HG03520 (cell line): ENCODE measurements around the gene KCNC1.

Experiments used
- ATAC-seq: cut with Tn5 transposase; IDR thresholded peaks from one replicate; pipeline ENCODE4 v1.9.1; 2021; ENCODE audit warnings: mild to moderate bottlenecking, moderate library complexity; ENCODE audit not compliant: unreplicated experiment

The KCNC1 gene

DNA sequence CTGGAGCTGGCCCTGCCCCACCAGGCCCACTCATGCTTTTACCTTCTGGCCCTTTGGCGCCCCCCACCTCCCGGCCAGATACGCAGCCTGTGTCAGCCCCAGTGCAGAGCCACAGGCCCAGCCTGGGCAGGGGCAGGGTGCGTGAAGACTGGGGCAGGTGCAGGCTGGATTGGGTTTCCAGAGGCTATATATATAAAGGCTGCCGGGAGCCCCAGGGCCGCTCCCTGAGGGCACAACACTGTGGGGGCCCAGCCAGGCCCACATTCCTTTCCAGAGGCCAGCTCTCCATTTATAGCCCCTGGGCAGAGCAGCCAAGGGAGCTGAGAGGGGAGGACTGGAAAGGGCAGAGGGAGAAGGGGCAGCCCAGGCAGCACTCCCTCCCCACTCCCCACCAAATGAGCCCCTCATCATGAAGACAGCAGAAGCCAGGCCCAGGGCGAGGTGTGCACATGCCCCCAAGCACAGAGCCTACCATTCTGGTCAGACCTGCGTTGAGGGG is 20.2 kb upstream of the KCNC1 start:
- ATAC-seq, result no peak

DNA sequence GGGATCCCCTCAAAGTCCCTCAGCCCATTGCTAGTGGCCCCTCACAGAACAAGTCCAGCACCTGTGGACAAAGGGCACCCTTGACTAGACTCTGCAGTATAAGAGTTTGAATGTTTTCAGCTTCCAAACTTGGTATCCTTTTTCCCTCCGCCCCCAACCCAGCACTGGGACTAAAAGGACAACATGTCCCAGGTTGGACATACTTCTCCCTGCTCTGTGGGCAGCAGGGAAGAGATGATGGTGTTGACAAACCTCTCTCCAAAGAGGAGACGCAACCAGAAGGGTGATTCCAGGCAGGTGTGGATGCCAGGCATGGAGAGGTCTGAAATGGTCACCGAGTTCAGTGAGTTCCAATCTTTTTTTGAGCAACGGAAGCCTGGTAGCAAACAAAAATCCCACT is 19.7 kb upstream of the KCNC1 start:
- ATAC-seq, result no peak

DNA sequence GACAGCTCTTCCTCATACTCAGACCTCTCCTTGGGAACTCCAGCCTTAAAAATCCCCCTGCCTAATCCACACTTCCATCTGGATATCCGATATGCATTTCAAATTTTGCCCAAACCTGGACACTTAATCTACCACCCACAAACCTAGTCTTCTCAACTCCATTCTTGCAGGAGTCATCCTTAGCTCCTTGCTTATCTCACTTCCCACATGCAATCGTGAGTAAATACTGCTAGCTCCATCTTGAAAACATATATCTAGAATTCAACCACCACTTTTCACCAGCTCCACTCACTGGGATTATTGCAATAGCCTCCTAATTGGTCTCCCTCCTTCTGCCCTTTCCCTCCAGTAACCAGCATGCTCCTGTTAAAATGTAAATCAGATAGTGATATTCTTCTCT is 17.8 kb upstream of the KCNC1 start:
- ATAC-seq, result no peak

DNA sequence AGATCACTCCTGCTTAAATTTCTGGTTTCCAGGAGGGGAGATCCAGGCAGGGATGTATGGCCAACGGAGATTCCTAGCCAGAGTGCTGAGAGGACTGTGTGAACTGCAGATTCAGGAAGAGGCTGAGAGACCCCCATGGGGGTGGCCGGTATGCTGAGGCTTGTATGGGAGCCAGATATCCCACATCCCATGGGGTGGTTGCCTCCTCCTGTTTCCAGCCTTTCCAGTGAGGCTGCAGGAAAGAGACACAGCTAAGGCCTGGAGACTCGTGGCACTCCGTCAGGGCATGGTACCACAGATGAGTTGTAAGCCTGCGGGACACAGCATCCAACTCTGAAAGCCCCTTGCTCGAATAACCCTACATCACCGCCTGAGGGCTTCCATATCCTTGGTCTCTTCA is 16.6 kb upstream of the KCNC1 start:
- no peak for ATAC-seq

DNA sequence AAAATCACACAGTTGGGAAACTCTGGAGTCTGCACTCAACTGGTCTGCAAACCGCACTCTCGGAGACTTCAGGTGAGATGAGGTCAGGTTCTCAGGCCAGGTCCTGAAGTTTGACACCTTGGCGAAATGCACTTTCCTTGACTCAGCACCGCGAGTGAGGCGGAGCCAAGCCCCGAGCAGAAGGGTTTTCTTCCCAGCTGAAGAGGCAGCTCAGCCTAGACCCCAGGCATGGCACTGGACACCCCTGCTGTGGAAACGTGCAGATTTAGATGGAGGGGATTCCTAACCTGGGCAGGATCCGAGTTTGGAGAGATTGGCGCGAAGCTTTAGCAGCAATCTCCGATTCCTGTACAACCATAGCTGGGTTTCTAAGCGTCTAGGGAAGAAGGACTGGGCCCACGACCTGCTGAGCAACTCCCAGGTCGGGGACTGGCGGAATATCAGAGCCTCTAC is 16.0 kb upstream of the KCNC1 start:
- ATAC-seq, result no peak

DNA sequence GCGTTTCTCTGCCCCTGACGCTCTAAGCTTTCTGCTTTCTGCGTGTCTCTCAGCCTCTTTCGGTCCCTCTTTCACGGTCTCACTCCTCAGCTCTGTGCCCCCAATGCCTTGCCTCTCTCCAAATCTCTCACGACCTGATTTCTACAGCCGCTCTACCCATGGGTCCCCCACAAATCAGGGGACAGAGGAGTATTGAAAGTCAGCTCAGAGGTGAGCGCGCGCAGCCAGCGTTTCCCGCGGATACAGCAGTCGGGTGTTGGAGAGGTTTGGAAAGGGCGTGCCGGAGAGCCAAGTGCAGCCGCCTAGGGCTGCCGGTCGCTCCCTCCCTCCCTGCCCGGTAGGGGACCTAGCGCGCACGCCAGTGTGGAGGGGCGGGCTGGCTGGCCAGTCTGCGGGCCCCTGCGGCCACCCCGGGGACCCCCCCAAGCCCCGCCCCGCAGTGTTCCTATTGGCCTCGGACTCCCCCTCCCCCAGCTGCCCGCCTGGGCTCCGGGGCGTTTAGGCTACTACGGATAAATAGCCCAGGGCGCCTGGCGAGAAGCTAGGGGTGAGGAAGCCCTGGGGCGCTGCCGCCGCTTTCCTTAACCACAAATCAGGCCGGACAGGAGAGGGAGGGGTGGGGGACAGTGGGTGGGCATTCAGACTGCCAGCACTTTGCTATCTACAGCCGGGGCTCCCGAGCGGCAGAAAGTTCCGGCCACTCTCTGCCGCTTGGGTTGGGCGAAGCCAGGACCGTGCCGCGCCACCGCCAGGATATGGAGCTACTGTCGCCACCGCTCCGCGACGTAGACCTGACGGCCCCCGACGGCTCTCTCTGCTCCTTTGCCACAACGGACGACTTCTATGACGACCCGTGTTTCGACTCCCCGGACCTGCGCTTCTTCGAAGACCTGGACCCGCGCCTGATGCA is 15.3 kb upstream of the KCNC1 start, which contains the start of gene MYOD1:
MYOD1 (plus strand) TSS at position 544 of the 910 bp plus-strand sequence; CDS start at position 756, 212 bp downstream.
- no peak for ATAC-seq

DNA sequence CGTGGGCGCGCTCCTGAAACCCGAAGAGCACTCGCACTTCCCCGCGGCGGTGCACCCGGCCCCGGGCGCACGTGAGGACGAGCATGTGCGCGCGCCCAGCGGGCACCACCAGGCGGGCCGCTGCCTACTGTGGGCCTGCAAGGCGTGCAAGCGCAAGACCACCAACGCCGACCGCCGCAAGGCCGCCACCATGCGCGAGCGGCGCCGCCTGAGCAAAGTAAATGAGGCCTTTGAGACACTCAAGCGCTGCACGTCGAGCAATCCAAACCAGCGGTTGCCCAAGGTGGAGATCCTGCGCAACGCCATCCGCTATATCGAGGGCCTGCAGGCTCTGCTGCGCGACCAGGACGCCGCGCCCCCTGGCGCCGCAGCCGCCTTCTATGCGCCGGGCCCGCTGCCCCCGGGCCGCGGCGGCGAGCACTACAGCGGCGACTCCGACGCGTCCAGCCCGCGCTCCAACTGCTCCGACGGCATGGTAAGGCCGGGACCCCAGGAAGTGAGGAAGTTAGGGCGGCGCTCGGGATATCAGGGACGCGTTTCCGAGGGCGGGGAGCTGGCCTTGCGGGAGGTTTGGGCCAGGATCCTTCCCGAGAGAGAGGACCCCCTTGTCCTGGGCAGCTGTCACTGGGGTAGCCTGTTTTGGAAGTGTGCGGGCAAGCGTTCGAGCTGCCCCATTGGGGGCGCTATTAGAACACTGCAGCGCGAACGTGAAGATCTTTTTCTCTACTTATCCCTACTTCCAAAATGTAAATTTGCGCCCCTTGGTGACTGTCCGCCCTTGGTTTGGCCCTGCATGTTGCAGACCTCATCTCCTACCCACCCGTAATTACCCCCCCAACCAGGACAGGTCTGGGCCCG is 14.4 kb upstream of the KCNC1 start:
- no peak for ATAC-seq

DNA sequence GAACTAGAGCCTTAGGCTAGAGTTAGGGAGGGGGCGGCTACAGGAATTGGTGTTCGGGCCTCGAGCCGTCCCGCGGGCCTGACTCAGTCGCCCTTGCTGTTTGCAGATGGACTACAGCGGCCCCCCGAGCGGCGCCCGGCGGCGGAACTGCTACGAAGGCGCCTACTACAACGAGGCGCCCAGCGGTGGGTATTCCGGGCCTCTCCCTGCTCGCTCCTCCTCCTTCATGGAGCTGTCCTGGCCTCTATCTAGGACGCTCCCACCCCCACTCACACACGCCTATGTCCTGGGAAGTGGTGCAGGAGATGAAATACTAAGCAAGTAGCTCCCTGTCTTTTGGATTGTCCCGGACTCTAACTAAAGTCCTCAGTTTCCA is 13.8 kb upstream of the KCNC1 start:
- no peak for ATAC-seq

DNA sequence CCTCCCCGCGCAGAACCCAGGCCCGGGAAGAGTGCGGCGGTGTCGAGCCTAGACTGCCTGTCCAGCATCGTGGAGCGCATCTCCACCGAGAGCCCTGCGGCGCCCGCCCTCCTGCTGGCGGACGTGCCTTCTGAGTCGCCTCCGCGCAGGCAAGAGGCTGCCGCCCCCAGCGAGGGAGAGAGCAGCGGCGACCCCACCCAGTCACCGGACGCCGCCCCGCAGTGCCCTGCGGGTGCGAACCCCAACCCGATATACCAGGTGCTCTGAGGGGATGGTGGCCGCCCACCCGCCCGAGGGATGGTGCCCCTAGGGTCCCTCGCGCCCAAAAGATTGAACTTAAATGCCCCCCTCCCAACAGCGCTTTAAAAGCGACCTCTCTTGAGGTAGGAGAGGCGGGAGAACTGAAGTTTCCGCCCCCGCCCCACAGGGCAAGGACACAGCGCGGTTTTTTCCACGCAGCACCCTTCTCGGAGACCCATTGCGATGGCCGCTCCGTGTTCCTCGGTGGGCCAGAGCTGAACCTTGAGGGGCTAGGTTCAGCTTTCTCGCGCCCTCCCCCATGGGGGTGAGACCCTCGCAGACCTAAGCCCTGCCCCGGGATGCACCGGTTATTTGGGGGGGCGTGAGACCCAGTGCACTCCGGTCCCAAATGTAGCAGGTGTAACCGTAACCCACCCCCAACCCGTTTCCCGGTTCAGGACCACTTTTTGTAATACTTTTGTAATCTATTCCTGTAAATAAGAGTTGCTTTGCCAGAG is 13.2 kb upstream of the KCNC1 start:
- ATAC-seq, result no peak

DNA sequence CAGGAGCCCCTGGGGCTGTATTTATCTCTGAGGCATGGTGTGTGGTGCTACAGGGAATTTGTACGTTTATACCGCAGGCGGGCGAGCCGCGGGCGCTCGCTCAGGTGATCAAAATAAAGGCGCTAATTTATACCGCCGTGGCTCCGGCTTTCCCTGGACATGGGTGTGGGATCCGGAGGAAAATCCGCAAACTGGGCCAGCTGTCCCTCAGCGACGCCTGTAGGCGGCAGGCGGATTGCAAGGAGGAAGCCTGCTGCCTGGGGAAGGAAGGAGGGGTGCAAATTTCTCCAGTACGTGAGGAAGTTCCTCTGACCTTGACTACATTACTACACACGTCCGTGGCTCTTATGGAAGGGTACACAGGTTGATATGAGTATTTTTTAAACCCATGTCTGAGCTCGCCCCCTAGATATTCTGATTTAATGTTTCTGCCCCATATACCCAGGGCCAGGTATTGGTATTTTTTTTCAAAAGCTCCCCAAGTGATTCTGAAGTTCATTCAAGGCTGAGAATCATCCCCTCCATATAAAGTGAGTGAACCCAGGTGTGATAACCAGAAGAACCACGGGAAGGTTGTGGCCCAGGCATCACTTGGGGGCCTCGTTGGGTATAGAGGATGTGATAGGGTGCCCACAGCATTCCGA is 12.5 kb upstream of the KCNC1 start:
- no peak for ATAC-seq

DNA sequence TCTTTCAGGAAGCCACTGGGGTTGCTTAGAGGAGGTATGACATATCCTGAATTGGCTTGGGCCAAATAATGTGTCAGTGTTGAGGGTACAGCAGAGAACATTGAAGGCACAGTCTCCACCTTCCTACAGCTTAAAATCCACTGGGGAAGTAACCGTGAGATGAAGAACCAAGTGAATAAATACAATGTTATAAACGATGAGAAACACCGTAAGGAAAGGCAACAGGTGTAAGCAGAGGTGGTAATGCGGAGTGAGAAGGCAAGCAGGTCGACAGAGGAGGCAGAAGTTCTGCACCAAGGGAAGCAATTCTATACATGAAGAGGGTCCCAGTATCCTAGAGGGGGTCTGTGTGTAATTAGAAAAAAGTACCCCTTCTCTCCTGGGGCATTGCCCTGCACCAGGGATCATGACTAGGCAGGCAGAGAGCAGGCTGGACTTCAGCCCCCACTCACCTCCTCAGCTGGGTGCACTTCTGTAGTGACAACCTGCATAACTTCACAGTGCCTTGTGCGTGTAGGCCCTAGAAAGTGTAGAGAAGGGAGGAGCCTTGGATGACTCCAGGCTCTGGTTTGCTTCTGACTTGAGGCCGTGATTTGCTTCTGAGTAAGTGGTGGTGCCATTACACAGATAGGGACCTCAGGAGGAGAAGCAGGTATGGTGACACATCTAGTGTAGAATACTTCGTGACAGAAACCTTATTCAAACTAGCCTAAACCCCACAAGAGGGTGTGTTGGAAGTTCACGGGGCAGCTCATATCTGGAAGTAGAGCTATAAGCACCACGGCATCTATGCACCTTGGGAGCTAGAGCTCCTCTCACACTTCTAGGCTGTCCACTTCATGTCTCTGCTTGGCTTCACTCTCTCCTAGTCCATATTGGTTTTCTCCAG is 10.3 kb upstream of the KCNC1 start:
- no peak for ATAC-seq

DNA sequence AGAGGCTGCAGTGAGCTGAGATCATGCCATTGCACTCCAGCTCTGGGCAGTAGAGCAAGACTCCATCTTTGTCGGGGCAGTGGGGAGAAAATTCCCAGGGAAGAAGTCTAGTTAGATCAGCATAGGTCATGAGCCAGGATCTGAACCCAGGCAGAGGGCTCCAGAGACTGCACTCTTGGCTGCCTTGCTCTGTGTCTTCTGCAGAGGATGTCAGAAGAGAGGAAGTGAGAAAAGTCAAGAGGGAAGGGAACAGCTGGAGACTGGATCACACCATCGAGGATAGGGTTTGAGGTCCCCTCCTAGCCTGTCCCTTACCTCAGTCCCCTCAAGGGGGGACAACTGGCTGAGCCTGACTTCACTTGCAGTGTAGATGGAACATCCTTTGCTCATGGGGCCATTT is 9.4 kb upstream of the KCNC1 start:
- no peak for ATAC-seq

DNA sequence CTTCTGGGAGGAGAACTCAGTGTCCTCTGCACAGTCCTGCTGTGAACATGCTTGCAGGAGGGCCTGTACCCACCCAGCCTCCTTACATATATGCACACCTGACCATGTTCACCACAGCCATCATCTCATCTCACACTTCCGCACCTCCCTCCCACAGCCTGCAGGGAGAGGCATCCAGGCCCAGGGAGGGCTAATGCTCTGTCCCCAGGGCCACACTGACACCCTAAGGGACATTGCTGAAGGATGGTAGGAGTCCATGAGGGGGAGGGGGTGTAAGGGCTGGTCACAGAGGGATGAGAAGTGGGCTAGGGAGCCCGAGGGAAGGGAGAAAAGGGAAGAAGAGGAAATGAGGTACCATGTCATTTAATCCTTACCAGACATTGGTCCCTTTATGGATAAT is 4.4 kb upstream of the KCNC1 start:
- no peak for ATAC-seq

DNA sequence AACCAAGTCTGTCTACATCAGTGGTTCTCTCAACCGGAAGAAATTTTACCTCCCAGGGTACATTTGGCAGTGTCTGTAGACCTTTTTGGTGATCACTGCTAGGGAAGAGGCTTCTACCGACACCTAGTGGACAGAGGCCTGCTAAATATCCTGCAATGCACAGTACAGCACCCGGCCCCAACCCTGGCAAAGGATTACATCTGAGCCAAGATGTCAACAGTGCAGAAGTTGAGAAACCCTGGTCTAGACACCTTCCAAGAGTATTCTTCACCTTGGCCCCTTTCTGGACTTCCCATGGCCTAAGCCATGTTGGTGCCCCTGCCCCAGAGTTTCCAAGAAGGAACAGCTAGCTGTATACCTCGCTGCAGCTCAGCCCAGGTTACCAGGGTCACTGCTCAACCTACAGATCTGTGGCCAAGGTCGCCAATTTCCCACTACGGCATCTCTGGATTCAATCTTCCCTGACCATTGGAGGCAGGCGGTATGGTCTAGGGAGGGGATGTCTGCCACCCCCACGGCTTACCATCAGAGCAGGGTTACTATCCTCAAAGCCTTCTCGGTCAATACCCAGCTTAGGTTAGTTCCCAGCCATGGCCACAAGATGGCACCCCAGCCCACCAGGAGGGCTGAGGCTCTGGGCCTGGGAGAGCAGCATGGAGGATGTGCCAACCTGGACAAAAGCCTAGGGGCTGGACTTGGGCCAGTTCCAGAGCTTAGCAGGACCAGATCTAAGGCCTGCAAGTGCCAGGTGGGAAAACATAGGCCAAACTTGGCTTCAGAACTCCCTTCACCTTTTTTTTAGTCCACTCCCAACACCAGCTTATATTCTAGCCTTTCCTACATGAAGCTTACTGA is 3.7 kb upstream of the KCNC1 start:
- ATAC-seq, result peak; percentile 64

DNA sequence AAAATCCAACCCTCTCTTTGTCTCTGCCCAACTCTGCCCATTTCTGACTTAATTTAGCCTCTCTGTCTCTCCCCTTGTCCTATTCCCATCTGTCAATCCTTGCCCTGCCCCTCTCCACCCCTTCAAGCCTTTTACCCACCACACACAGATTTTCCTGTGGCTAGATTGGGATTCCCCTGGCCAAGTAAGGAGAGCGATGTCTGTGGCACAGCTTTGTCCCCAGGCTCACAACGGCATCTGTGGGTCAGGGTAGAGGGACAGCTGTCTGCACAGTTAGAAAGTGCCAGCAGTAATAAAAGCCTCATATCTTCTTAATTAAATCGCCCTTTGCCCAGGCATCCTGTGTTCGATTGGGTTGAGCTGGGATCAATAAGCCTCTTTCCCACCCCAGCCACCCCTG is 1.3 kb upstream of the KCNC1 start:
- no peak for ATAC-seq

DNA sequence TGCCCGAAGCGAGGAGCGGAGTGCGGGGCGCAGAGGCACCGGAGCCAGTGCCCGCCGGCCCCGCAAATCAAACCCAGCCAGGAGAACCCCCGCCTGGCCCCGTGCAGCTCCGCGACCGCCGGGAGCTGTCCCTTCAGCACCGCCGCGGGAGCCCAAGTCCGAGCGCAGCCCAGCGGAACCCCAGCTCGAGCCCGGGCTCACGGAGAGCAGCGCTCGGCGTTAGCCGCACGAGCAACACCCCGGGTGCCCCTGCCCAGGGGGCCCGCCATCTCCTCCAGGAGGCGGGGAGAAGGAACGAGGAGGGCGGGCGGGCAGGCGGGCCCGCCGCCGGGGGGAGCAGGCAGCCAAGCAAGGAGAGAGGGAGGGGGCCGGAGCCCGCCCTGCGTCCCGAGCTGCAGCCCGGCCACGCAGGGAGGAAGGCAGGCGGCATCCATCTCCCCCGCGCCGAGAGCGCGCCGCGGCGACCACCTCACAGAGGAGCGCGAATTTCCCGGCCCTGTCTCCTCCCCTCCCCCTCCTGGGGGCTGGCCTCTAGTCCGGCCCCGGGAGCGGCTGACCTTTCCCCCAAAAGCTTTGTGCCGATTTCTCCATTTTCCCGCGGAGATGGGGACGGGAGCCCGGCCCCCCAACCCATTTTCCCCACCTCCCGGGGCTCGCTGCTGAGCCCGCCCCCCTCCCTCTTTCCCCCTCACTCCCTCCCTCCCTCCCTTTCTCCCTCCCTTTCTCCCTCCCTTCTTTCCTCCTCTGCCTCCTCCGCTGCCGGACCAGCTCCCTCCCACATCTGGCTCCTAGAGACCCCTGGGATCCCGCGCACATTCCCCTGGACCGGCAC is 621 bp downstream of the KCNC1 start:
- ATAC-seq, result no peak

DNA sequence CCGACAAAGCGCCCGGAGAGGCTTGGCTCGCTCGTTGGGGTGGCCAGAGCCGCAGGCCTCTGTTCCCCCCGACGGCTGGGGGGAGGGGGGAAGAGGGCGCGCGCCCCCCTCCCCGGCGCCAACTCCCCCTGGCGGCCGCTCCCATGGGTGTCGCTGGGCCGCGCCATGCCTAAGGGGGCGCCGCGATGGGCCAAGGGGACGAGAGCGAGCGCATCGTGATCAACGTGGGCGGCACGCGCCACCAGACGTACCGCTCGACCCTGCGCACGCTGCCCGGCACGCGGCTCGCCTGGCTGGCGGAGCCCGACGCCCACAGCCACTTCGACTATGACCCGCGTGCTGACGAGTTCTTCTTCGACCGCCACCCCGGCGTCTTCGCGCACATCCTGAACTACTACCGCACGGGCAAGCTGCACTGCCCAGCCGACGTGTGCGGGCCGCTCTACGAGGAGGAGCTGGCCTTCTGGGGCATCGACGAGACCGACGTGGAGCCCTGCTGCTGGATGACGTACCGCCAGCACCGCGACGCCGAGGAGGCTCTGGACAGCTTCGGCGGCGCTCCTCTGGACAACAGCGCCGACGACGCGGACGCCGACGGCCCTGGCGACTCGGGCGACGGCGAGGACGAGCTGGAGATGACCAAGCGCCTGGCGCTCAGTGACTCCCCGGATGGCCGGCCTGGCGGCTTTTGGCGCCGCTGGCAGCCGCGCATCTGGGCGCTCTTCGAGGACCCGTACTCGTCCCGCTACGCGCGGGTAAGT is 1.4 kb downstream of the KCNC1 start:
- ATAC-seq, result no peak
